ENCODE results near the gene CCNL2.

CCNL2 gene

DNA sequence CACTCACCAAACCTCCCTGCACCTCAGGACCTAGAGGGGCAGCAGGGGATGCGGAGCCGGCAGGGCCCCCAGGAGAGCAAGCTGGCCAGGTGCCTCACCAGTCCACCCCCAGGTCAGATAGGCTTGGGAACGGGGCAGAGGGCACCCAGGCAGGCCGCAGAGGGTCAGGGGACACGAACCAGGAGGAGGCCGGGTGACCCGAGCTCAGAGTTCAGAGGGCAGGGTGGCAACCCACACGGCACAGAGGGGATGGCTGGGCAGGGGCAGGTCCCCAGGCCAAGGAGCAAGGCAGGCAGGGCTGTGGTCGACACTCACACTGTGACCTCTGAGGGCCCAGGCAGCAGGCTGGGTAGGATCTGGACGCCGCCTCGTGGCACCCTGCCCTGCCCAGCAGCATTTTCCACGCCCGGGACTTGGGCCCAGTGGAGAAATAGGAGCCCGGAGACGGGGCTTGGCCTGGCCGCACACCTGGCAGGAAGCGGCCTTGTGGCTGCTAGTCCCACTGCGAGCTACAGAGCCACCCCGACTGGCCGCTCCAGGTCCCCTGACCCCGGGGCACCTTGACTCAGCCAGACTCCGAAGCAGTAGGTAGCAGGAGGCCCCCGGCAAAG lies 55.2 kb downstream of the CCNL2 start:
- Histone ChIP-seq H4K20me1 (ENCODE audit: insufficient read depth, low read length) (peaks cover 79% of the 10 kb centered on the region), H3K27me3 (ENCODE audit: insufficient read depth, low read length, poor library complexity) (no peaks in the 10 kb centered on the region), H3K4me2 (ENCODE audit: insufficient read depth, low read length) (no peak overlapping the region), H3K36me3 (ENCODE audit: insufficient read depth, low read length) (peaks cover 25% of the 10 kb centered on the region), H3K9ac (ENCODE audit: low read depth, low read length) (no peak overlapping the region), H3K4me1 (ENCODE audit: insufficient read depth, low read length) (peaks cover 28% of the 10 kb centered on the region), H3K79me2 (ENCODE audit: insufficient read depth, low read length) (peaks cover 53% of the 10 kb centered on the region), H3K27ac (ENCODE audit: low read length) (no peak overlapping the region), H2AFZ (ENCODE audit: low read depth, low read length) (no peak overlapping the region), H3K9me3 (ENCODE audit: insufficient read depth, low read length, severe bottlenecking) (no peaks in the 10 kb centered on the region), H3K4me3 (ENCODE audit: low read depth in 1 of 2, low read length in 2 of 2) (no peak overlapping the region)
- DNase-seq, result no peak
- TF ChIP-seq, protein P1, sequence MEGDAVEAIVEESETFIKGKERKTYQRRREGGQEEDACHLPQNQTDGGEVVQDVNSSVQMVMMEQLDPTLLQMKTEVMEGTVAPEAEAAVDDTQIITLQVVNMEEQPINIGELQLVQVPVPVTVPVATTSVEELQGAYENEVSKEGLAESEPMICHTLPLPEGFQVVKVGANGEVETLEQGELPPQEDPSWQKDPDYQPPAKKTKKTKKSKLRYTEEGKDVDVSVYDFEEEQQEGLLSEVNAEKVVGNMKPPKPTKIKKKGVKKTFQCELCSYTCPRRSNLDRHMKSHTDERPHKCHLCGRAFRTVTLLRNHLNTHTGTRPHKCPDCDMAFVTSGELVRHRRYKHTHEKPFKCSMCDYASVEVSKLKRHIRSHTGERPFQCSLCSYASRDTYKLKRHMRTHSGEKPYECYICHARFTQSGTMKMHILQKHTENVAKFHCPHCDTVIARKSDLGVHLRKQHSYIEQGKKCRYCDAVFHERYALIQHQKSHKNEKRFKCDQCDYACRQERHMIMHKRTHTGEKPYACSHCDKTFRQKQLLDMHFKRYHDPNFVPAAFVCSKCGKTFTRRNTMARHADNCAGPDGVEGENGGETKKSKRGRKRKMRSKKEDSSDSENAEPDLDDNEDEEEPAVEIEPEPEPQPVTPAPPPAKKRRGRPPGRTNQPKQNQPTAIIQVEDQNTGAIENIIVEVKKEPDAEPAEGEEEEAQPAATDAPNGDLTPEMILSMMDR (IDR thresholded peaks at IDR 0.05; ENCODE audit: borderline replicate concordance, extremely low read depth, low read length, poor library complexity, severe bottlenecking), result no peak
- TF ChIP-seq EZH2 (IDR thresholded peaks at IDR 0.05; ENCODE audit: borderline replicate concordance, low read depth, low read length, severe bottlenecking), result no peak
- no peak for ATAC-seq (ENCODE audit: insufficient read depth, low read depth)

DNA sequence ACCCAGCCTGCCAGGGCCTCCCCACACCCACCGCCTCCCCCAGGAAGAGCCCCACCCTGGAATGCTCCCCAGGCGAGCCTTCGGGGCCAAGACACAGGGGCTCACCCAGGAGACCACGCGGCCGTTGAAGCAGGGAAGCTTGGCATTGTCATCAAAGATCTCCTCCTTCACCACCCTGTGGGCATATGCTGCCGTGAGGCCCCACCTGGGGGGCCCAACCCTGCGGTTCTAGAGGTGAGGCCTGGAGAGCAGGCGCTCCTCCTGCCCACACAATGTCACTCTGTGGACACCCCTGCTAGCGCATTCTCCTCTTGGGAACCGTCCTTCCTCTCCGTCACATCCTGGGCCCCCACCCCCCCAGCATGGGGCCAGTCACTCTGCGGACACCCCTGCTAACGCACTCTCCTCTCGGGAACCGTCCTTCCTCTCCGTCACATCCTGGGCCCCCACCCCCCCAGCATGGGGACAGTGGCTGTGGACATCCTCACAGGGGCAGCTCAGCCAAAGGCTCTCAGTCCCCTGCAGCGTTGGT lies 56.5 kb downstream of the CCNL2 start:
- no peaks in the 10 kb centered on the region for H3K9me3 ChIP-seq (ENCODE audit: insufficient read depth, low read length, severe bottlenecking)
- H3K27ac ChIP-seq (ENCODE audit: low read length), result no peak overlapping the region
- no peak overlapping the region for H2AFZ ChIP-seq (ENCODE audit: low read depth, low read length)
- H3K36me3 ChIP-seq (ENCODE audit: insufficient read depth, low read length), result peaks cover 33% of the 10 kb centered on the region
- ATAC-seq (ENCODE audit: insufficient read depth, low read depth) (no peak), DNase-seq (no peak)
- TF ChIP-seq, protein P1 (IDR thresholded peaks at IDR 0.05; ENCODE audit: borderline replicate concordance, extremely low read depth, low read length, poor library complexity, severe bottlenecking), result no peak
- H3K79me2 ChIP-seq (ENCODE audit: insufficient read depth, low read length), result peaks cover 40% of the 10 kb centered on the region
- H4K20me1 ChIP-seq (ENCODE audit: insufficient read depth, low read length), result peaks cover 70% of the 10 kb centered on the region
- no peak overlapping the region for H3K4me3 ChIP-seq (ENCODE audit: low read depth in 1 of 2, low read length in 2 of 2)
- no peaks in the 10 kb centered on the region for H3K27me3 ChIP-seq (ENCODE audit: insufficient read depth, low read length, poor library complexity)
- H3K9ac ChIP-seq (ENCODE audit: low read depth, low read length), result no peak overlapping the region
- H3K4me1 ChIP-seq (ENCODE audit: insufficient read depth, low read length), result peaks cover 19% of the 10 kb centered on the region
- no peak overlapping the region for H3K4me2 ChIP-seq (ENCODE audit: insufficient read depth, low read length)

DNA sequence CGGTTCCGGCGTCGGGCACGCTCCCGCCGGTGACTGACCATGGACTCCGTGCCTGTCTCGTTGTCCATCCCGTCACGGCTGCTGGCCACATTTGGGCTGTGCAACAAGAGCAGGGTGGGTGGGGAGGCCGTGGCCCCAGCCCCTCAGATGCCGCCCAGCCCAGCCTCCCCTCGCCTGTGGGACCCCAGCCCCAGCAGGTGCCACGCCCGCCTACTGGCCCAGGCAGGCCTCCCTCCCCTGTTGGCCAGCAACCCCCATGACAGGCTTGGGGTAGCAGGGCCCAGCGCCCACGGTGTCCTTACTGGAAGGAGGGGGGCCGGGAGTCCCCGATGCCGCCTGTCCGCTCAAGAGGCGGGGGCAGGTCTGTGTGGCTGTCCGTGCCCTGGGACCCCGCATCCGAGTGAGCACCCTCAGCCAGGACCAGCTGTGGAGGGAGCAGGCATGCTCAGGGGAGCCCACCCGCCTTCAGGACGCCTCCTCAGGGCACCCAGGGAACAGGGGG lies 57.0 kb downstream of the CCNL2 start:
- no peaks in the 10 kb centered on the region for H3K27me3 ChIP-seq (ENCODE audit: insufficient read depth, low read length, poor library complexity)
- H3K4me2 ChIP-seq (ENCODE audit: insufficient read depth, low read length), result no peak overlapping the region
- H3K4me3 ChIP-seq (ENCODE audit: low read depth in 1 of 2, low read length in 2 of 2), result no peak overlapping the region
- TF ChIP-seq, protein P1 (IDR thresholded peaks at IDR 0.05; ENCODE audit: borderline replicate concordance, extremely low read depth, low read length, poor library complexity, severe bottlenecking), result no peak
- no peak for TF ChIP-seq EZH2 (IDR thresholded peaks at IDR 0.05; ENCODE audit: borderline replicate concordance, low read depth, low read length, severe bottlenecking)
- H3K27ac ChIP-seq (ENCODE audit: low read length), result no peak overlapping the region
- H2AFZ ChIP-seq (ENCODE audit: low read depth, low read length), result no peak overlapping the region
- DNase-seq (no peak), ATAC-seq (ENCODE audit: insufficient read depth, low read depth) (no peak)
- peaks cover 14% of the 10 kb centered on the region for H3K4me1 ChIP-seq (ENCODE audit: insufficient read depth, low read length)
- no peak overlapping the region for H3K9ac ChIP-seq (ENCODE audit: low read depth, low read length)
- no peaks in the 10 kb centered on the region for H3K9me3 ChIP-seq (ENCODE audit: insufficient read depth, low read length, severe bottlenecking)
- H3K36me3 ChIP-seq (ENCODE audit: insufficient read depth, low read length), result peaks cover 39% of the 10 kb centered on the region
- peaks cover 68% of the 10 kb centered on the region for H4K20me1 ChIP-seq (ENCODE audit: insufficient read depth, low read length)
- H3K79me2 ChIP-seq (ENCODE audit: insufficient read depth, low read length), result peaks cover 35% of the 10 kb centered on the region

Measured in DND-41 (cell line).